AG09309 (cell line): ENCODE measurements around the gene ADAMTS17.

Source experiments
- DNase-seq: peaks from one replicate; pipeline ENCODE4 v3.0.0-alpha.2; 2010; ENCODE audit warnings: low read depth
- H3K4me3 ChIP-seq: 2 replicates; pipeline ENCODE4 v1.5.1; 2011; ENCODE audit warnings: mild to moderate bottlenecking, low read depth, low read length, moderate library complexity; ENCODE audit not compliant: control insufficient read depth
- CTCF ChIP-seq: IDR thresholded peaks from 2 replicates; pipeline ENCODE4 v1.5.1; 2011; ENCODE audit warnings: mild to moderate bottlenecking, low read depth, low read length, inconsistent platforms; ENCODE audit not compliant: insufficient read depth, control insufficient read depth; ENCODE audit errors: missing control alignments

The ADAMTS17 gene

GRCh38 chr15:100349321-100349695 lies 7.5 kb upstream of the ADAMTS17 start:
- DNase-seq: no peak
- TF ChIP-seq CTCF: no peak
- no peak overlapping the region for H3K4me3 ChIP-seq

GRCh38 chr15:100348578-100348977 lies 6.8 kb upstream of the ADAMTS17 start:
- DNase-seq: no peak
- H3K4me3 ChIP-seq: no peak overlapping the region
- TF ChIP-seq CTCF: no peak

GRCh38 chr15:100346866-100347512 lies 5.2 kb upstream of the ADAMTS17 start:
- DNase-seq: no peak
- no peak overlapping the region for H3K4me3 ChIP-seq
- TF ChIP-seq CTCF: no peak

- no peak for DNase-seq
- TF ChIP-seq CTCF: no peak
- H3K4me3 ChIP-seq: no peak overlapping the region
Measured at GRCh38 chr15:100345438-100345837, 3.7 kb upstream of the ADAMTS17 start.

- no peak overlapping the region for H3K4me3 ChIP-seq
- TF ChIP-seq CTCF: no peak
- DNase-seq: no peak
Measured at GRCh38 chr15:100343251-100343650, 1.5 kb upstream of the ADAMTS17 start.

- no peak for TF ChIP-seq CTCF
- H3K4me3 ChIP-seq: peak overlapping the region; percentile 17; the same call in 1 of the 2 replicates
- DNase-seq: no peak
Measured at GRCh38 chr15:100341239-100341749, 481 bp downstream of the ADAMTS17 start.
